ENCODE results near the gene ITPK1. TPM values are rescaled to one million over a fixed set of nuclear protein-coding genes. Genes with fewer than 3 reads are reported as not detected.

The ITPK1 gene
- total and polyA plus RNA-seq, 10 of the 15 experiments (the other 5 are each of a cell fraction or from before 2014, with no cell fraction given) = 1.3 to 73.2 (median 27.0) TPM

GRCh38 chr14:92900660-92901059, 215.1 kb downstream of the ITPK1 start:
- H4K20me1 ChIP-seq (ENCODE audit: control insufficient read depth, insufficient read depth) = no peaks in the 10 kb centered on the region
- ChIA-PET POLR2A (interaction anchor here (0.5 kb wide), 1 partner anchor 362 kb away, joined by 4 read pairs; no protein-coding TSS in a partner anchor), RAD21 (ENCODE audit: unreplicated experiment) (no interaction called here), SMC1A (ENCODE audit: uncharacterized antibody, unreplicated experiment) (no interaction called here), CTCF (no interaction called here)
- no peak for DNase-seq (ENCODE audit: low read depth, low spot score)
- H3K4me1 ChIP-seq (ENCODE audit: control insufficient read depth, insufficient read depth, low read length) = no peaks in the 10 kb centered on the region; the same call in 1 of the 2 replicates
- no peak overlapping the region for H3K4me2 ChIP-seq (ENCODE audit: control insufficient read depth, insufficient read depth)
- no peaks in the 10 kb centered on the region for H3K79me2 ChIP-seq (ENCODE audit: control insufficient read depth, insufficient read depth, low read length)
- no peak for ATAC-seq
- no peak overlapping the region for H2AFZ ChIP-seq (ENCODE audit: control insufficient read depth, low read depth, low read length)
- FAIRE-seq = no peak
- H3K4me3 ChIP-seq = no peak overlapping the region
- no peaks in the 10 kb centered on the region for H3K36me3 ChIP-seq (ENCODE audit: control insufficient read depth in 2 of 2, insufficient read depth in 2 of 2, low read length in 1 of 2)
- in situ Hi-C loops (cut with MboI) = no loop called here
- no TSS peak for BruUV-seq (replicated peaks)
- no peaks in the 10 kb centered on the region; a peak in 1 of 4 replicates for H3K27me3 ChIP-seq (replicated peaks in 1 of 2; ENCODE audit: control insufficient read depth in 2 of 2, insufficient read depth in 2 of 2, low read length in 1 of 2)
- no peak for TF ChIP-seq HDAC2 (IDR thresholded peaks at IDR 0.05)
- TF ChIP-seq STAT1 (conservative IDR thresholded peaks at IDR 0.05) = no peak
- no peak for TF ChIP-seq HDGF (IDR thresholded peaks at IDR 0.05)
- TF ChIP-seq SMC3 (IDR thresholded peaks at IDR 0.05; ENCODE audit: borderline replicate concordance, low read length) = no peak
- TF ChIP-seq MTA3 (IDR thresholded peaks at IDR 0.05; ENCODE audit: borderline replicate concordance, low read length) = no peak
- H3K27ac ChIP-seq (ENCODE audit: control insufficient read depth, insufficient read depth) = no peak overlapping the region
- intact Hi-C loops (cut with micrococcal nuclease; ENCODE audit: unreplicated experiment) = no loop called here
- no peaks in the 10 kb centered on the region; the same call in 2 of the 3 replicates for H3K9me3 ChIP-seq (replicated peaks; ENCODE audit: control insufficient read depth, insufficient read depth, low read length)
- no peak overlapping the region for H3K9ac ChIP-seq (ENCODE audit: control insufficient read depth, insufficient read depth, low read length)
- WGBS (ENCODE audit: insufficient coverage, insufficient replicate concordance, low lambda C conversion rate, missing lambda C conversion rate) = 67% methylated on average over 2 of the region's 2 CpGs

DNA sequence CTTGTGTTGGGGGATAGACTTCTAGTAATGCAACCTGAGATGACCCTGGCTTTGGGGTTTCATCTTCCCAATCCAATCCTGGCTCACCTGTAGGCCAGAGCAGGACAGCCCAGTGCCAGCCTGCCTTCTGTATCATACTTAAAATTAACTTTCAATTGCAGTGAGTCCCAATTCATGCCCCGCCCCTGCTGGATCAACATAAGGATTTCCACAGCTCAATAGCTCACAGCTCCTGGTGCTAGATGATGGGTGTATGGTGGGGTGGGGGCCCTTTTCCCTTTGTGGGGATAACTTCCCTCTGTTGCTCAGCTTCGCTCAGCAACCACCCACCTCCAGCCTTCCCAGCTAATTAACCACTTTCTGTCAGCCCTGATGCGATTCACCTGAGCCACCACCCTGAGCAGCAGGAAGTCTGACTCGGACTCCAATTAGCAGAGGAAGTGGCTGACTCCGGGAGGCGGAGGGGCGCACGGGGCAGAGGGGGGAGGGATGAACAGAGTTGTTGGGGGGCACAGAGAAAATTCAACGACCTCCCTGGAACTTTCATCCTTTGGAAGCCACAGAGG, 217.1 kb downstream of the ITPK1 start:
- CTCF ChIA-PET = no interaction called here
- ATAC-seq (peak; percentile 63), FAIRE-seq (no peak), DNase-seq (ENCODE audit: low read depth, low spot score) (no peak)
- H2AFZ ChIP-seq (ENCODE audit: control insufficient read depth, low read depth, low read length) = no peak overlapping the region
- no peaks in the 10 kb centered on the region for H3K36me3 ChIP-seq (ENCODE audit: control insufficient read depth in 2 of 2, insufficient read depth in 2 of 2, low read length in 1 of 2)
- RAD21 ChIA-PET (ENCODE audit: unreplicated experiment) = no interaction called here
- intact Hi-C loops (cut with micrococcal nuclease; ENCODE audit: unreplicated experiment) = no loop called here
- in situ Hi-C loops (cut with MboI) = no loop called here
- no peak overlapping the region for H3K4me3 ChIP-seq
- no peak overlapping the region for H3K9ac ChIP-seq (ENCODE audit: control insufficient read depth, insufficient read depth, low read length)
- H4K20me1 ChIP-seq (ENCODE audit: control insufficient read depth, insufficient read depth) = no peaks in the 10 kb centered on the region
- BruUV-seq (replicated peaks) = no TSS peak
- H3K27ac ChIP-seq (ENCODE audit: control insufficient read depth, insufficient read depth) = no peak overlapping the region
- WGBS (ENCODE audit: insufficient coverage, insufficient replicate concordance, low lambda C conversion rate, missing lambda C conversion rate) = 10% methylated on average over 8 of the region's 9 CpGs
- POLR2A ChIA-PET = no interaction called here
- H3K27me3 ChIP-seq (replicated peaks in 1 of 2; ENCODE audit: control insufficient read depth in 2 of 2, insufficient read depth in 2 of 2, low read length in 1 of 2) = no peaks in the 10 kb centered on the region
- TF ChIP-seq MTA2 (IDR thresholded peaks at IDR 0.05; ENCODE audit: low read depth) = peak; percentile 81
- no peak for TF ChIP-seq MEF2A (IDR thresholded peaks at IDR 0.05; ENCODE audit: insufficient read depth, low read depth, low read length)
- TF ChIP-seq IKZF1 (conservative IDR thresholded peaks at IDR 0.05) = peak; percentile 27; the same call in 1 of the 2 replicates
- TF ChIP-seq KAT2A (conservative IDR thresholded peaks at IDR 0.05; ENCODE audit: control insufficient read depth, low read depth, low read length) = no peak
- peak; percentile 19; the same call in 1 of the 2 replicates for TF ChIP-seq SPI1 (IDR thresholded peaks at IDR 0.05; ENCODE audit: borderline replicate concordance, insufficient read depth, low read depth, low read length)
- no peak for TF ChIP-seq TARDBP (IDR thresholded peaks at IDR 0.05; ENCODE audit: borderline replicate concordance)
- peak in 1 of 2 experiments; percentile 23; a peak in 1 of 4 replicates for TF ChIP-seq BHLHE40 (IDR thresholded peaks at IDR 0.05; ENCODE audit: borderline replicate concordance in 1 of 2, low read depth in 2 of 2, low read length in 1 of 2)
- peak in 1 of 2 experiments; percentile 57; a peak in 1 of 4 replicates for TF ChIP-seq IKZF2 (IDR thresholded peaks at IDR 0.05)
- TF ChIP-seq NR2C1 (IDR thresholded peaks at IDR 0.05) = no peak
- peak; percentile 77; the same call in 1 of the 2 replicates for TF ChIP-seq BCL11A (IDR thresholded peaks at IDR 0.05; ENCODE audit: low read depth, low read length)
- H3K4me2 ChIP-seq (ENCODE audit: control insufficient read depth, insufficient read depth) = no peak overlapping the region
- H3K4me1 ChIP-seq (ENCODE audit: control insufficient read depth, insufficient read depth, low read length) = no peaks in the 10 kb centered on the region; the same call in 1 of the 2 replicates
- peaks cover 2% of the 10 kb centered on the region; the same call in 1 of the 3 replicates for H3K9me3 ChIP-seq (replicated peaks; ENCODE audit: control insufficient read depth, insufficient read depth, low read length)
- SMC1A ChIA-PET (ENCODE audit: uncharacterized antibody, unreplicated experiment) = no interaction called here
- no peaks in the 10 kb centered on the region for H3K79me2 ChIP-seq (ENCODE audit: control insufficient read depth, insufficient read depth, low read length)

Measured in GM12878 (cell line).